ENCODE measurements around the gene MBNL1. TPM values are rescaled to one million over a fixed set of nuclear protein-coding genes. Genes with fewer than 3 reads are reported as not detected.

The MBNL1 gene
- total RNA-seq, 2 donors from 2014 or later = 1.3 to 4.9 TPM

DNA sequence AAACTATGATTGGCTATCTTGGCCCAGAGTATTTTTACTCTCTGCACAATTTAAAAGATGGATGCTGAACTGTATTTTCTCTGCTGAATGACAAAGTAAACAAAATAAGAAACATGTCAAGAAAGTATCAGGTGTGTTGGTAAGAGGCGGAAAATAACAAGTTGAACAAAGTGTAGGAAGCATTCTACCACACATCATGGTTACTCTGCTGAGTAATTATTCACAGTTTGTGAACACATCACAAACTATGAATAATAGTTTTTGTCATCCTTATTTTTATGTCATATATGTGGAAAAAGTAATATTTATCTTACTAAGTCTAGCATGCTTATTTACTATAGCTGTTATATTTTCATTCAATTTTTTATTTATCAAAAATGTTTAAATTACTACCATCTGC is 229.2 kb downstream of the MBNL1 start:
- Mint-ChIP-seq H3K4me1 (peaks cover 18% of the 10 kb centered on the region), H3K4me3 (no peak overlapping the region)
- WGBS, 2 experiments (ENCODE audit: insufficient coverage in 1 of 2, insufficient read length in 1 of 2) = 100% methylated on average over 1 of the region's 1 CpG

DNA sequence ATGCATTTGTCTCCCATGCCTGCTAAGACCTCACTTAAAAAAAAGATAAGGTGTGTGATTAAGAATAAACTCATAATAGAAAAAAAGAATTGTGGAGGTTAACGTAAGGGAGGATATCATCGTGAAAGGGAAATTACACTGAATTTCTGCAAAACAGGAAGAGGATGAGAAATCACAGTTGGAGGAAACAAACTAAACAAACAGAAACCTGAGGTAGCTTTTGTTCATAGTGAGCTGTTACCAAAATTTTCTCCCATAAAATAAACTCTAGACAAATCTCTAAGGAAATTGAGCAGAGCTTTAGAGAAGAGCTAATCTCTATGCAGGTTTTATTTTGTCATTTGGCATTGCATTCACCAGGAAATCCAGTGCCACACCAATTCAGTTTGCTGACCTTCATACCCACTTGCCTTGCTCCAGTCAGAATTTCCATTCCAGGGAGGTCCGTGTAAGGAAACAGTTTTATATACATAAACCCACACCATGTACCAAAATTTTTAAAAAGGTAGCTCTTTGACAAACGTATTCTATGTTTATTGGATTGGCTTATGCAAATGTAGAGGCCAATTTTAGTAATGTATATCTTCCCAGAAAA is 231.2 kb downstream of the MBNL1 start:
- peaks cover 35% of the 10 kb centered on the region for H3K9me3 ChIP-seq (ENCODE audit: control insufficient read depth, low read length)
- H3K27ac Mint-ChIP-seq = no peak overlapping the region
- H3K36me3 Mint-ChIP-seq (ENCODE audit: low read depth) = peaks cover 2% of the 10 kb centered on the region
- WGBS, 2 experiments (ENCODE audit: insufficient coverage in 1 of 2, insufficient read length in 1 of 2) = 90 to 94% methylated on average over 3 to 4 of the region's 4 CpGs
- no peak for DNase-seq
- no peak overlapping the region for H3K4me3 Mint-ChIP-seq
- H3K27me3 ChIP-seq (ENCODE audit: control insufficient read depth, insufficient read depth, low read length, poor library complexity, severe bottlenecking) = no peaks in the 10 kb centered on the region
- peaks cover 4% of the 10 kb centered on the region for H3K27me3 Mint-ChIP-seq (ENCODE audit: insufficient read depth)
- peaks cover 24% of the 10 kb centered on the region for H3K4me1 Mint-ChIP-seq
- peaks cover 22% of the 10 kb centered on the region for H3K9me3 Mint-ChIP-seq
- no peak for TF ChIP-seq CTCF (conservative IDR thresholded peaks at IDR 0.05)
- no peak overlapping the region for H3K9ac ChIP-seq (ENCODE audit: extremely low read depth, low read length, poor library complexity, severe bottlenecking)
- H3K4me3 ChIP-seq (ENCODE audit: low read length) = no peak overlapping the region
- H3K36me3 ChIP-seq (ENCODE audit: control insufficient read depth, insufficient read depth, low read length) = no peaks in the 10 kb centered on the region
- H3K4me1 ChIP-seq (ENCODE audit: control insufficient read depth, insufficient read depth, low read length) = no peaks in the 10 kb centered on the region
- no peak overlapping the region for H3K27ac ChIP-seq (ENCODE audit: low read depth, low read length)

More for the DNA sequence above, 229.2 kb downstream of the MBNL1 start:
- no peaks in the 10 kb centered on the region for H3K27me3 Mint-ChIP-seq (ENCODE audit: insufficient read depth)
- Histone ChIP-seq H3K9ac (ENCODE audit: extremely low read depth, low read length, poor library complexity, severe bottlenecking) (no peak overlapping the region), H3K4me1 (ENCODE audit: control insufficient read depth, insufficient read depth, low read length) (no peaks in the 10 kb centered on the region), H3K9me3 (ENCODE audit: control insufficient read depth, low read length) (peaks cover 26% of the 10 kb centered on the region), H3K27ac (ENCODE audit: low read depth, low read length) (no peak overlapping the region), H3K27me3 (ENCODE audit: control insufficient read depth, insufficient read depth, low read length, poor library complexity, severe bottlenecking) (no peaks in the 10 kb centered on the region), H3K36me3 (ENCODE audit: control insufficient read depth, insufficient read depth, low read length) (no peaks in the 10 kb centered on the region), H3K4me3 (ENCODE audit: low read length) (no peak overlapping the region)
- no peak overlapping the region for H3K27ac Mint-ChIP-seq
- H3K9me3 Mint-ChIP-seq = peaks cover 21% of the 10 kb centered on the region
- TF ChIP-seq CTCF (conservative IDR thresholded peaks at IDR 0.05) = no peak
- peaks cover 2% of the 10 kb centered on the region for H3K36me3 Mint-ChIP-seq (ENCODE audit: low read depth)
- no peak for DNase-seq

DNA sequence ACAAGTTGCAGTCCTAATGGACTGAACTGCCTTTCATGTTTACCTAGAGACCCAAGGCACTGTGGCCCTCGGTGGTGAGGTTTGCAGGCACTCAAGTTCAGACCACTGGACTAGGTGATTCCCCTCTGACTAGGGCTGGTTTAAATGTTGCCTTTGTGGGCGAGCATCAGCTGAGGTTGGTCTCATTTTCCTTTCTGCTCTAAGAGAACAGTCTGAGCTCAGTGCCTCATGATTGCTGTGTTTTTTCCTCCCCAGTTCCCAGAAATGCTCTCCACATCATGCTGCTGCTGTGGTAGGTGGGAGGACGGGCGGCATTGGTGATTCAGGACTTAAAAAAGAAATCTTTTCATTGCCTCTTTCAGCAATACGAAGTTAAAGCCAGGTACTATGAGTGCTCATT is 237.2 kb downstream of the MBNL1 start:
- no peak for DNase-seq
- Mint-ChIP-seq H3K4me1 (peaks cover 13% of the 10 kb centered on the region), H3K4me3 (no peak overlapping the region), H3K27ac (no peak overlapping the region), H3K9me3 (peaks cover 21% of the 10 kb centered on the region), H3K36me3 (ENCODE audit: low read depth) (peaks cover 2% of the 10 kb centered on the region), H3K27me3 (ENCODE audit: insufficient read depth) (peaks cover 22% of the 10 kb centered on the region)
- peaks cover 29% of the 10 kb centered on the region for H3K9me3 ChIP-seq (ENCODE audit: control insufficient read depth, low read length)
- no peak for TF ChIP-seq CTCF (conservative IDR thresholded peaks at IDR 0.05)
- WGBS, 2 experiments (ENCODE audit: insufficient coverage in 1 of 2, insufficient read length in 1 of 2) = 97 to 100% methylated on average over 3 to 5 of the region's 5 CpGs
- H3K9ac ChIP-seq (ENCODE audit: extremely low read depth, low read length, poor library complexity, severe bottlenecking) = no peak overlapping the region
- H3K36me3 ChIP-seq (ENCODE audit: control insufficient read depth, insufficient read depth, low read length) = no peaks in the 10 kb centered on the region
- peaks cover 22% of the 10 kb centered on the region for H3K27me3 ChIP-seq (ENCODE audit: control insufficient read depth, insufficient read depth, low read length, poor library complexity, severe bottlenecking)
- no peaks in the 10 kb centered on the region for H3K4me1 ChIP-seq (ENCODE audit: control insufficient read depth, insufficient read depth, low read length)
- no peak overlapping the region for H3K4me3 ChIP-seq (ENCODE audit: low read length)
- H3K27ac ChIP-seq (ENCODE audit: low read depth, low read length) = no peak overlapping the region
